HEK293T (cell line): ENCODE data around the gene DRD2.

Experiments
- CTCF ChIA-PET: fragments of 350-600 bp; formaldehyde crosslinking; extraction: SDS; loops from one replicate; lab custom pipeline; 2021; ENCODE audit warnings: antibody characterized with exemption, inconsistent platforms; lab: Yijun Ruan, JAX
- POLR2A ChIA-PET: fragments of 350-600 bp; formaldehyde crosslinking; extraction: SDS; loops from one replicate; lab custom pipeline; 2020; ENCODE audit warnings: antibody characterized with exemption, inconsistent platforms; lab: Yijun Ruan, JAX
- DNase-seq: peaks from one replicate; pipeline ENCODE4 v3.0.0; 2012; ENCODE audit warnings: mixed read lengths; ENCODE audit errors: extremely low spot score
- ARNT ChIP-seq: fragments of 450-650 bp; IDR thresholded peaks from 2 replicates; pipeline ENCODE4 v1.6.1; 2017; ENCODE audit warnings: mild to moderate bottlenecking
- BHLHE40 ChIP-seq: fragments of 450-650 bp; IDR thresholded peaks from 2 replicates; pipeline ENCODE4 v1.6.1; 2016; ENCODE audit warnings: mild to moderate bottlenecking, moderate library complexity, borderline replicate concordance
- CTBP1 ChIP-seq: fragments of 450-650 bp; IDR thresholded peaks from 2 replicates; pipeline ENCODE4 v1.6.1; 2016; ENCODE audit warnings: borderline replicate concordance
- ELF4 ChIP-seq: fragments of 450-650 bp; IDR thresholded peaks from 2 replicates; pipeline ENCODE4 v1.6.1; 2017; ENCODE audit warnings: antibody characterized with exemption
- FOXA1 ChIP-seq: fragments of 450-650 bp; IDR thresholded peaks from 2 replicates; pipeline ENCODE4 v1.6.1; 2016; ENCODE audit warnings: mild to moderate bottlenecking
- FOXK2 ChIP-seq: fragments of 450-650 bp; IDR thresholded peaks from 2 replicates; pipeline ENCODE4 v1.6.1; 2016; ENCODE audit warnings: mild to moderate bottlenecking
- FOXM1 ChIP-seq: fragments of 450-650 bp; IDR thresholded peaks from 2 replicates; pipeline ENCODE4 v1.6.1; 2017; ENCODE audit warnings: mild to moderate bottlenecking, borderline replicate concordance
- HDGF ChIP-seq: fragments of 450-650 bp; IDR thresholded peaks from 2 replicates; pipeline ENCODE4 v1.6.1; 2017; ENCODE audit warnings: antibody characterized with exemption, borderline replicate concordance
- L3MBTL2 ChIP-seq: fragments of 450-650 bp; conservative IDR thresholded peaks from 2 replicates; pipeline ENCODE4 v1.6.1; 2016; ENCODE audit warnings: mild to moderate bottlenecking
- LEF1 ChIP-seq: fragments of 450-650 bp; IDR thresholded peaks from 2 replicates; pipeline ENCODE4 v1.6.1; 2017; ENCODE audit warnings: mild to moderate bottlenecking, borderline replicate concordance
- NFRKB ChIP-seq: fragments of 450-650 bp; IDR thresholded peaks from 2 replicates; pipeline ENCODE4 v1.6.1; 2016; ENCODE audit warnings: mild to moderate bottlenecking, moderate library complexity
- SP1 ChIP-seq: fragments of 450-650 bp; IDR thresholded peaks from 2 replicates; pipeline ENCODE4 v1.6.1; 2017
- SUZ12 ChIP-seq: fragments of 450-650 bp; IDR thresholded peaks from 2 replicates; pipeline ENCODE4 v1.6.1; 2016; ENCODE audit warnings: mild to moderate bottlenecking
- TARDBP ChIP-seq: fragments of 450-650 bp; IDR thresholded peaks from 2 replicates; pipeline ENCODE4 v1.6.1; 2016
- ZNF384 ChIP-seq: fragments of 450-650 bp; IDR thresholded peaks from 2 replicates; pipeline ENCODE4 v1.6.1; 2016
- TF ChIP-seq, protein P1 (sequence below): fragments of 450-650 bp; IDR thresholded peaks from 2 replicates; pipeline ENCODE4 v1.6.1; 2016

The DRD2 gene

DNA sequence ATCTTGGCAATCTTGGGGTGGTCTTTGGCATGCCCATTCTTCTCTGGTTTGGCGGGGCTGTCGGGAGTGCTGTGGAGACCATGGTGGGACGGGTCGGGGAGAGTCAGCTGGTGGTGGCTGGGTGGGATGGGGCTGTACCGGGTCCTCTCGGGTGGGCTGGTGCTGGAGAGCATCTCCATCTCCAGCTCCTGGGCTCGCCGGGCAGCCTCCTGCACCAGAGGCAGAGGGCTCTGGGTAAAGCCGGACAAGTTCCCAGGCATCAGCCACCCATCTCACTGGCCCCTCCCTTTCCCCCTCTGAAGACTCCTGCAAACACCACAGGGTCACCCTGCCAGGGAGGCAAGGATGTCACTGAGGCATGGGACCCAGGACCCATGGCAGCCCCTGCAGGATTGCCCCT lies 62.5 kb downstream of the DRD2 start:
- ChIA-PET CTCF (no interaction called here), POLR2A (no interaction called here)
- DNase-seq, result no peak
- TF ChIP-seq L3MBTL2 (no peak), SP1 (no peak), FOXA1 (no peak), SUZ12 (no peak), FOXK2 (no peak)
- TF ChIP-seq, protein P1, sequence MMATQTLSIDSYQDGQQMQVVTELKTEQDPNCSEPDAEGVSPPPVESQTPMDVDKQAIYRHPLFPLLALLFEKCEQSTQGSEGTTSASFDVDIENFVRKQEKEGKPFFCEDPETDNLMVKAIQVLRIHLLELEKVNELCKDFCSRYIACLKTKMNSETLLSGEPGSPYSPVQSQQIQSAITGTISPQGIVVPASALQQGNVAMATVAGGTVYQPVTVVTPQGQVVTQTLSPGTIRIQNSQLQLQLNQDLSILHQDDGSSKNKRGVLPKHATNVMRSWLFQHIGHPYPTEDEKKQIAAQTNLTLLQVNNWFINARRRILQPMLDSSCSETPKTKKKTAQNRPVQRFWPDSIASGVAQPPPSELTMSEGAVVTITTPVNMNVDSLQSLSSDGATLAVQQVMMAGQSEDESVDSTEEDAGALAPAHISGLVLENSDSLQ, result no peak

DNA sequence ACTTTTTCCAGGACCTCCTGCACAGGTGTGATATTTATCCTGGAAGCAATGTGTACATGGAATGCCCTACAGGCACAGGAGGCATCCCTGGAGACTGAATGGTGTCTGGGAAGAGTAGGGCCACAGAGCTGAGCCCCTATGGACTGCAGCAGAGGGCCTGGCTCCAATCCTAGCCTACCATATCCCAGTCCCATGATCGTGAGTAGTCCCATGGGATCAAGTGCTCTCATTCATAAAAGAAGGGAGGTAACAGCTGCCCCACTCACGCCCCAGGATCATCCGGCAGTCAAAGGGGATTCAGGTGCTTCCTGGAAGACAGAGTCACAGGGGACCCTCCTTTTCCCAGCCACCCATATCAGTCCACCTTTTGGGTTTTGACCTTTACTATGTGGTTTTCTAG lies 63.7 kb downstream of the DRD2 start:
- POLR2A ChIA-PET, result no interaction called here
- DNase-seq, result no peak
- CTCF ChIA-PET, result no interaction called here
- no peak for TF ChIP-seq FOXK2
- TF ChIP-seq FOXM1, result no peak
- no peak for TF ChIP-seq SUZ12
- TF ChIP-seq, protein P1, result no peak
- TF ChIP-seq LEF1, result no peak
- TF ChIP-seq ZNF384, result no peak
- no peak for TF ChIP-seq TARDBP
- TF ChIP-seq HDGF, result no peak
- TF ChIP-seq SP1, result no peak
- no peak for TF ChIP-seq NFRKB
- TF ChIP-seq ARNT, result no peak
- TF ChIP-seq BHLHE40, result no peak
- TF ChIP-seq L3MBTL2, result no peak
- no peak for TF ChIP-seq FOXA1
- TF ChIP-seq CTBP1, result no peak
- no peak for TF ChIP-seq ELF4

DNA sequence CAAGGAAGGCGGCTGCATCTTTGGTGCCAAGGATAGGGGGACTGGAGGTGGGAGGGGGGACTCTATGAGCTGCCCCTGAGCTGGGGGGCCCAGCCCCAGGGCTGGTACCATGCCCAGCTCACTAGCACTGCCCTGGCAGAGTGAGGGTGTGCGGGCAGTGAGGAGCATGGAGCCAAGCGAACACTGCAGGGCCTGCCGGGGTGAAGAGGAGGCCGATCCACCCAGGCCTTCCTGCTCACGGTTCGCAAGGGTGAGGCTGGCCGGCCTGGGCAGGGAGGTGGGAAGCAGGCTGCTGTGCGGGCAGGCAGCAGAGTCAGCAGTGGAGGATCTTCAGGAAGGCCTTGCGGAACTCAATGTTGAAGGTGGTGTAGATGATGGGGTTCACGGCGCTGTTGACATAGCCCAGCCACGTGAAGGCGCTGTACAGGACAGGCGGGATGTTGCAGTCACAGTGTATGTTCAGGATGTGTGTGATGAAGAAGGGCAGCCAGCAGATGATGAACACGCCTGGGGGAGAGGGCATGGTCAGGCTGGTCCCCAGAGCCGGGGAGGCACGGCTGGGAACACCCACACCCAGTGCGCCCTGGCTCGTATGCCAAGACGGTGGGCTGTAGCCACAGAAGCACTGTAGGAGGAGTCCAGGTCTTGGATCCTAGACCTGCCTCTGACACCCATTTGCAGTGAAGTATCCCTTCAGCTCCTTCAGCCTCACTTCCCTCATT lies 64.6 kb downstream of the DRD2 start:
- no peak for TF ChIP-seq FOXK2
- TF ChIP-seq CTBP1, result no peak
- TF ChIP-seq ZNF384, result no peak
- TF ChIP-seq ELF4, result no peak
- TF ChIP-seq BHLHE40, result no peak
- TF ChIP-seq NFRKB, result no peak
- no peak for TF ChIP-seq ARNT
- TF ChIP-seq HDGF, result no peak
- no peak for TF ChIP-seq SUZ12
- TF ChIP-seq FOXM1, result no peak
- TF ChIP-seq LEF1, result no peak
- no peak for TF ChIP-seq TARDBP
- TF ChIP-seq SP1, result no peak
- TF ChIP-seq, protein P1, result no peak
- no peak for TF ChIP-seq L3MBTL2
- TF ChIP-seq FOXA1, result no peak
- CTCF ChIA-PET, result no interaction called here
- POLR2A ChIA-PET, result no interaction called here
- no peak for DNase-seq

DNA sequence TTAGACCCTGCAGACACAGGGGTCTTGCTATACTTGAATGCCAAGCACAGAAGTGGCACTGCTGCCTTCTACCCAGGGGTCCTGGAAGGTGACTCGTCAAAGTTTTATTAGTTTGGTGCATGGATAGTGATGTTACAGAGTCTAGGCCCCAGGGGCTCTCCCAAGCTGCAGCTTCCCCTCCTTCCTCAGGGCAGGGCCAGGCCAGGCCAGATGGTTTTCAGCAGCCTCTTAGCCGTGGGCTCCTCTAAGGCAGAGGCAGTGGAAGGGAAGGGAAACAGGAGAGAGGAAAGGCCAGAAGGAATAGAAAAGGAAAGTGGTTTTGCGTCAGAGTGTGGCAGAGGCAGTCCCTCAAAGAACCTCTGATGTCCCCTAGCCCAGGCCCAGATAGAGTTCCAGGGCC lies 65.7 kb downstream of the DRD2 start:
- DNase-seq, result no peak
- TF ChIP-seq NFRKB, result no peak
- ChIA-PET POLR2A (no interaction called here), CTCF (no interaction called here)

- CTCF ChIA-PET, result no interaction called here
Measured at GRCh38 chr11:113408887-113409286, 66.3 kb downstream of the DRD2 start.

DNA sequence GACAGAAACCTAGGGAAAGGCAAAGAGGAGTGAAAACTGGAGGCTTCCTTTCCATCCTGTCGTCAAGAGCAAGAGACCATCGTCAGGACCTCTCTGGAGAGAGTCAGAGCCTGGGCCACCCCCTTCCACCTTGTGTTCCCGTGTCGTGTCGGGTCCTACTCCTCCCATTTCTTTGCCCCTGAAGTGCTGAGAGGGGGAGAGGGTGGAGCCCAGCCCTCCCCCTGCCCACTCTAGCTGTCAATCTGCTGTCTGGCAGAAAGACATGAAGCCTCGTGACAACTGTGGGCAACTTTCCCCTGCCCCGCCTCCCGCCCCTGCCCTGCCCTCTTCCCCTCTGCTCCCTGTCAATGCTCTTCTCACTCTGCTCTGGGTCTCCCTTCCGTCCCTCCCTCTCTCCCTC lies 67.0 kb downstream of the DRD2 start:
- TF ChIP-seq SUZ12 (no peak), LEF1 (no peak), NFRKB (no peak), CTBP1 (no peak), ZNF384 (no peak), ARNT (no peak), FOXM1 (no peak), BHLHE40 (no peak), FOXA1 (no peak), ELF4 (no peak), TARDBP (no peak), FOXK2 (no peak), HDGF (no peak)
- TF ChIP-seq, protein P1, result no peak
- POLR2A ChIA-PET, result no interaction called here
- CTCF ChIA-PET, result no interaction called here
- DNase-seq, result no peak

More at GRCh38 chr11:113408887-113409286, 66.3 kb downstream of the DRD2 start:
- no peak for TF ChIP-seq NFRKB
- no peak for TF ChIP-seq FOXK2
- TF ChIP-seq TARDBP, result no peak
- DNase-seq, result no peak
- POLR2A ChIA-PET, result no interaction called here
